ENCODE measurements around the gene KCTD20.

DNA sequence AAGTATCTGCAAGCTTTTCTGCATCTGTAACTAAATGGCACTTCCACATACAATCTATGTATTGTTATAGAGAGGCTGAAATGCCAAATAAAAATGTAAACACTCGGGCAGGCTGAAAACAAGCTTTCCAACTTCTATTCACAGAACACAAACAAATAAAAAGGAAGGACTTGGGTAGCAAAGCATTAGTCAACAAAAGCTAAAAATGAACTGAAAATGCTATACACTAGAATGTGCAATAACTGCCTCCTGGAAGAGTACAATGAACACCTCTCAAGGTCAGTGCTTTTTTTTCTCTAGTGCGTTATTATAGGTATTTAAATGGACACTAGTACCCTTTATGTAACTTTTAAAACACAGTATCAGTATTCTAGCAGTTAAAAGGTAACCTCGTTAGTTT, 73.0 kb downstream of the KCTD20 start:
- TF ChIP-seq POLR2AphosphoS5 (IDR thresholded peaks at IDR 0.05; ENCODE audit: low read depth, low read length) (no peak), POLR2A (IDR thresholded peaks at IDR 0.05; ENCODE audit: low read depth, low read length) (no peak), TAF1 (IDR thresholded peaks at IDR 0.05; ENCODE audit: low read depth, low read length) (no peak), PAX5 (IDR thresholded peaks at IDR 0.05; ENCODE audit: insufficient read depth, low read length, severe bottlenecking) (no peak), SPI1 (IDR thresholded peaks at IDR 0.05; ENCODE audit: low read depth, low read length) (no peak), POU2F2 (IDR thresholded peaks at IDR 0.05; ENCODE audit: low read depth, low read length) (no peak)
